ENCODE results near the gene UBE2N. TPM values are rescaled to one million over a fixed set of nuclear protein-coding genes. Genes with fewer than 3 reads are reported as not detected.

Gene UBE2N
- total and polyA plus RNA-seq, 10 of the 15 experiments (the other 5 are each of a cell fraction or from before 2014, with no cell fraction given), result 243 to 945 (median 443) TPM

DNA sequence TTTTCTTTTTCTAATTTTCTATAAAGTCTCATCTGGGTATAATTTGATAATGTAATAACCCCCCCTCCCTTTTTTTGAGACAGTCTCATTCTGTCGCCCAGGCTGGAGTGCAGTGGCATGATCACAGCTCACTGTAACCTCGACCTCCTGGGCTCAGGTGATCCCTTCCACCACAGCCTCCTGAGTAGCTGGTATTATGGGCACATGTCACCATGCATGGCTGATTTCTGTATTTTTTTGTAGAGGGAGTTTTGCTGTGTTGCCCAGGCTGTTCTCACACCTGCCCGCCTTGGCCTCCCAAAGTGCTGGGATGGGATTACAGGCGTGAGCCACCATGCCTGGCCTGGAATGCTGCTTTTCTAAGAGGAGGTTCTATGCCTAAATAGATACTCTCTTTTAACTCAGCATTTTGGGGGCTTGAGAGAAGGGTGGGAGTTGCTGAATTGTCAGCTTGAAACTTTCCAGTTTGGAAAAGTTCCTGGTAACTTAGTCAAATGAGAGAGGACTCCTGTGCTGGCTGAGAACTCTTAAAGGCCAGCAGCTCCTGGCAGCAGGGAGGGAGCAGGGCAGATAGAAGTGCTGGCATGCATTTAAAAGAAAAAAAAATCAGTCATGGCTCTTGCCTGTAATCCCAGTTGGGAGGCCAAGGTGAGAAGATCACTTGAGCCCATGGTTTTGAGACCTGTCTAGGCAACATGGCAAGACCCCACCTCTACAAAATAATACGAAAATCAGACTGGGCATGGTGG lies 51.0 kb downstream of the UBE2N start (continued):
- TF ChIP-seq ATF2 (IDR thresholded peaks at IDR 0.05; ENCODE audit: low read length) (no peak), ZSCAN29 (IDR thresholded peaks at IDR 0.05) (no peak), PAX5 (IDR thresholded peaks at IDR 0.05; ENCODE audit: borderline replicate concordance, low read depth, low read length) (peak; percentile 69; the same call in 1 of the 2 replicates), EED (IDR thresholded peaks at IDR 0.05; ENCODE audit: low read depth) (0 out of 2 replicates have a peak, but pooled peaks have one; percentile 35), IKZF1 (conservative IDR thresholded peaks at IDR 0.05) (0 out of 2 replicates have a peak, but pooled peaks have one; percentile 37), PAX8 (IDR thresholded peaks at IDR 0.05) (no peak), EZH2 (IDR thresholded peaks at IDR 0.05; ENCODE audit: borderline replicate concordance, control insufficient read depth, low read depth, low read length) (no peak), RB1 (IDR thresholded peaks at IDR 0.05; ENCODE audit: borderline replicate concordance) (no peak), SUZ12 (IDR thresholded peaks at IDR 0.05; ENCODE audit: unreplicated experiment) (no peak), NFXL1 (IDR thresholded peaks at IDR 0.05; ENCODE audit: borderline replicate concordance) (no peak), CREB1 (IDR thresholded peaks at IDR 0.05; ENCODE audit: low read depth) (no peak), BMI1 (IDR thresholded peaks at IDR 0.05; ENCODE audit: borderline replicate concordance) (no peak), EP300 (IDR thresholded peaks at IDR 0.05; ENCODE audit: borderline replicate concordance in 1 of 2, control insufficient read depth in 1 of 2, low read depth in 2 of 2, low read length in 2 of 2) (no peak), CHD2 (IDR thresholded peaks at IDR 0.05; ENCODE audit: borderline replicate concordance, low read depth, low read length) (no peak), NKRF (conservative IDR thresholded peaks at IDR 0.05) (no peak), CEBPB (IDR thresholded peaks at IDR 0.05; ENCODE audit: borderline replicate concordance in 1 of 2, low read depth in 2 of 2, low read length in 2 of 2) (no peak), ZBED1 (IDR thresholded peaks at IDR 0.05; ENCODE audit: borderline replicate concordance) (no peak), MTA2 (IDR thresholded peaks at IDR 0.05; ENCODE audit: low read depth) (no peak), BHLHE40 (IDR thresholded peaks at IDR 0.05; ENCODE audit: borderline replicate concordance in 1 of 2, low read depth in 2 of 2, low read length in 1 of 2) (peak in 1 of 2 experiments; percentile 44; a peak in 1 of 4 replicates), DPF2 (IDR thresholded peaks at IDR 0.05) (no peak)
- TF ChIP-seq, protein P1, sequence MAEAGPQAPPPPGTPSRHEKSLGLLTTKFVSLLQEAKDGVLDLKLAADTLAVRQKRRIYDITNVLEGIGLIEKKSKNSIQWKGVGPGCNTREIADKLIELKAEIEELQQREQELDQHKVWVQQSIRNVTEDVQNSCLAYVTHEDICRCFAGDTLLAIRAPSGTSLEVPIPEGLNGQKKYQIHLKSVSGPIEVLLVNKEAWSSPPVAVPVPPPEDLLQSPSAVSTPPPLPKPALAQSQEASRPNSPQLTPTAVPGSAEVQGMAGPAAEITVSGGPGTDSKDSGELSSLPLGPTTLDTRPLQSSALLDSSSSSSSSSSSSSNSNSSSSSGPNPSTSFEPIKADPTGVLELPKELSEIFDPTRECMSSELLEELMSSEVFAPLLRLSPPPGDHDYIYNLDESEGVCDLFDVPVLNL (IDR thresholded peaks at IDR 0.05; ENCODE audit: low read depth, low read length), result no peak
- TF ChIP-seq, protein P2, sequence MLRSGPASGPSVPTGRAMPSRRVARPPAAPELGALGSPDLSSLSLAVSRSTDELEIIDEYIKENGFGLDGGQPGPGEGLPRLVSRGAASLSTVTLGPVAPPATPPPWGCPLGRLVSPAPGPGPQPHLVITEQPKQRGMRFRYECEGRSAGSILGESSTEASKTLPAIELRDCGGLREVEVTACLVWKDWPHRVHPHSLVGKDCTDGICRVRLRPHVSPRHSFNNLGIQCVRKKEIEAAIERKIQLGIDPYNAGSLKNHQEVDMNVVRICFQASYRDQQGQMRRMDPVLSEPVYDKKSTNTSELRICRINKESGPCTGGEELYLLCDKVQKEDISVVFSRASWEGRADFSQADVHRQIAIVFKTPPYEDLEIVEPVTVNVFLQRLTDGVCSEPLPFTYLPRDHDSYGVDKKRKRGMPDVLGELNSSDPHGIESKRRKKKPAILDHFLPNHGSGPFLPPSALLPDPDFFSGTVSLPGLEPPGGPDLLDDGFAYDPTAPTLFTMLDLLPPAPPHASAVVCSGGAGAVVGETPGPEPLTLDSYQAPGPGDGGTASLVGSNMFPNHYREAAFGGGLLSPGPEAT (IDR thresholded peaks at IDR 0.05; ENCODE audit: low read depth), result no peak
- TF ChIP-seq, protein P3, sequence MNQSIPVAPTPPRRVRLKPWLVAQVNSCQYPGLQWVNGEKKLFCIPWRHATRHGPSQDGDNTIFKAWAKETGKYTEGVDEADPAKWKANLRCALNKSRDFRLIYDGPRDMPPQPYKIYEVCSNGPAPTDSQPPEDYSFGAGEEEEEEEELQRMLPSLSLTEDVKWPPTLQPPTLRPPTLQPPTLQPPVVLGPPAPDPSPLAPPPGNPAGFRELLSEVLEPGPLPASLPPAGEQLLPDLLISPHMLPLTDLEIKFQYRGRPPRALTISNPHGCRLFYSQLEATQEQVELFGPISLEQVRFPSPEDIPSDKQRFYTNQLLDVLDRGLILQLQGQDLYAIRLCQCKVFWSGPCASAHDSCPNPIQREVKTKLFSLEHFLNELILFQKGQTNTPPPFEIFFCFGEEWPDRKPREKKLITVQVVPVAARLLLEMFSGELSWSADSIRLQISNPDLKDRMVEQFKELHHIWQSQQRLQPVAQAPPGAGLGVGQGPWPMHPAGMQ (IDR thresholded peaks at IDR 0.05; ENCODE audit: borderline replicate concordance), result no peak
